ENCODE data around the gene RAC3. TPM values are rescaled to one million over a fixed set of nuclear protein-coding genes. Genes with fewer than 3 reads are reported as not detected.

Gene RAC3
- total RNA-seq, 1 donor from 2014 or later, result 42.1 TPM

DNA sequence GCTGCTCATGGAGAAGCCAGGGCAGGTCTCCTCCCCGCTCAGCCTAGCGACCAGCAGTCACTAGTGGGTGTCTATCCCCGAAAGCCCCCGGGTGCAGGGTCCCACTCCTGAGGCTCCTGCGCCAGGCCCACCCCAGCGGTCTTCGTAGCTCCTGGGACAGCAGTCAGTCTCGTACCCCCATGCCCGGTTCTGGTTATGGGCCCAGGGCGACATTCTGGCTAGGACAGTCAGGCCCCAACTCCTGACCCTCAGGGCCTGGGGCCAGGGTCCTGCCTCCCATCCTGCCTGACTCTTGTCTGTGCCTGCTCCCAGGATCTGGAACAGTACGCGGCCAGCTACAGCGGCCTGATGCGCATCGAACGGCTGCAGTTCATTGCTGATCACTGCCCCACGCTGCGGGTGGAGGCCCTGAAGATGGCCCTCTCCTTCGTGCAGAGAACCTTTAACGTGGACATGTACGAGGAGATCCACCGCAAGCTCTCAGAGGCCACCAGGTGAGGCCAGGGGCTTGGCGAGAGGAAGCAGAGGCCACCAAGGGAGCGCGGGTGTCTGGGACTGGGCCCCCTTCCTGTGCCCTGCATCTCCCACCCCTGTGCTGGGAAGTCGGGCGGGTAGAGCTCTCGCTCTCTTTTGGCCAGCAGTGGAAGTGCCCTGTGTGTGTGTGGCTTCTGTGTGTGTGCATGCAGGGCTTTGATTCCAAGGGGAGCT lies 22.2 kb downstream of the RAC3 start:
- no peak for DNase-seq (ENCODE audit: extremely low read depth, low read depth, low spot score)

DNA sequence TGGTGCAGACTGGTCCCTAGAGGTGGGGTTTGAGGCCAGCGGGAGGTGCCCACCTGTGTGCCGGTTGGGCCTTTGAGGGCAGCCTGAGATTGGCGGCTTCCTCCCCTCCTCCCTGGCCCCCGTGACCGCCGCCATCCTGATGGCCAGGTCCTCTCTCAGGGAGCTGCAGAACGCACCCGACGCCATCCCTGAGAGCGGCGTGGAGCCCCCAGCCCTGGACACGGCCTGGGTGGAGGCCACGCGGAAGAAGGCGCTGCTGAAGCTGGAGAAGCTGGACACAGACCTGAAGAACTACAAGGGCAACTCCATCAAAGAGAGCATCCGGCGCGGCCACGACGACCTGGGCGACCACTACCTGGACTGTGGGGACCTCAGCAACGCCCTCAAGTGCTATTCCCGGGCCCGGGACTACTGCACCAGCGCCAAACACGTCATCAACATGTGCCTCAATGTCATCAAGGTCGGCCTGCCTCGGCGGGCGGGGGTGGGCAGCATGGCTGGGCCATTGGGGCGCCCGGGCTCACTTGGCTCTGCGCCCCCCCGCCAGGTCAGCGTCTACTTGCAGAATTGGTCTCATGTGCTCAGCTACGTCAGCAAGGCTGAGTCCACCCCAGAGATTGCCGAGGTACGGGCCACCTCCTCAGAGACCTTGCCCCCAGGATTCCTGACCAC lies 23.0 kb downstream of the RAC3 start:
- no peak for DNase-seq (ENCODE audit: extremely low read depth, low read depth, low spot score)

DNA sequence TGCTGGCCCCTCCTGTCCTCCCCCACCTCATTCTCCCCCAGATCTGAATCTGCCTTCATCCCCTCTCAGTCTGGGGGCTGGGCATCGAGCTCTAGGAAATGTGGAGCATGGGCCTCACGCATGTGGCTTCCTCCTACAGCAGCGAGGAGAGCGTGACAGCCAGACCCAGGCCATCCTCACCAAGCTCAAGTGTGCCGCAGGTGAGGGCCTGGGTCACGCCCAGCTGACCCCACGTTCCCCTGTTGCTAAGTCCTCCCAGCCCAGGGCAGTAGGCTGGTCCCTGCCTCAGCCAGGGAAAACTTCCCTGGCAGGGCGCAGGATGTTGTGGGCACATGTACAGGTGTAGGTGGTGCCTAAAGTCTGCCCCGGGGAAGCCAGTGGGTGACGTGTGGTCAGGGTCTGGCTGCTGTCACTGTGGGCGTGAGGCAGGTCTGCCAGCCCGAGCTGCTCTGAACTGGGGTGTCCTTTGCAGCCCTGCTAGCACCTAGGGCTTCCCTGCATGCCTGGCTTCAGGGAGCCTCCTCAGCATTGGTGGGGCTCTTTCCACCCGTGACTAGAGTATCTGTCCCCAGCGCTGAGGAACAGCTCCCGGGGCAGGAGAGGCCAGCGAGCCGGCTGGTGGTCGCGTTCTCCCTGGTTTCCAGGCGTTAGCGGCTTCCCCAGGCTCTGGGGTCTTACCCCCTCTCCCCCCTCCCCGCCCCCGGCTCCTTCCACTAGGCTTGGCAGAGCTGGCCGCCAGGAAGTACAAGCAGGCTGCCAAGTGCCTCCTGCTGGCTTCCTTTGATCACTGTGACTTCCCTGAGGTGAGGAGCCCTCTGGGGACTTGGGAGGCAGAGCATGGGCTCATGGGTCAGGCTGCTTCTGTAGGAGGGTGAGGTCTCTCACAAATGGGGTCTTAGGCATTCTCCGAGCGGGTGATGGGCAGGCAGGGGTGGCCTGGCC lies 23.8 kb downstream of the RAC3 start:
- DNase-seq (ENCODE audit: extremely low read depth, low read depth, low spot score), result no peak

DNA sequence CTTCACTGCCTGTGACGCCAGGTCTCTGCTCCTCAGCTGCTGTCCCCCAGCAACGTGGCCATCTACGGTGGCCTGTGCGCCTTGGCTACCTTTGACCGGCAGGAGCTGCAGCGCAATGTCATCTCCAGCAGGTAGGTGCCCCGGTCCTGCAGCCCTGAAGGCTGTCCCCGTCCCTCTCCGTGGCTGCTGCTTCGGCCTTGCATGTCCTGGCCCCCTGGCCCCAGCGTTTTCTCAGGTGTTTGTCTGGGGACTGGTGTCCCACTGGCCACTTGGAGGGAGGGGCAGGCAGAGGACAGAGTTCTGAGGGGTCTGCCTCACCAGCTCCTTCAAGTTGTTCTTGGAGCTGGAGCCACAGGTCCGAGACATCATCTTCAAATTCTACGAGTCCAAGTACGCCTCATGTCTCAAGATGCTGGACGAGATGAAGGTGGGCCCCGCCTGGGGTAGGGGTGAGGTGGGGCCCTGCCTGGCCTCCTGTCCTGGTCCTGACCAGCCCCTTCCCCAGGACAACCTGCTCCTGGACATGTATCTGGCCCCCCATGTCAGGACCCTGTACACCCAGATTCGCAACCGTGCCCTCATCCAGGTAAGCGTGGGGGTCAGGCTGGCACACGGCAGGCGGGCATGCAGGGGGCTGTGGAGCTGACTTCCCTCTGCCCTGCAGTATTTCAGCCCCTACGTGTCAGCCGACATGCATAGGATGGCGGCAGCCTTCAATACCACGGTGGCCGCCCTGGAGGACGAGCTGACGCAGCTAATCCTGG lies 24.7 kb downstream of the RAC3 start:
- no peak for DNase-seq (ENCODE audit: extremely low read depth, low read depth, low spot score)

DNA sequence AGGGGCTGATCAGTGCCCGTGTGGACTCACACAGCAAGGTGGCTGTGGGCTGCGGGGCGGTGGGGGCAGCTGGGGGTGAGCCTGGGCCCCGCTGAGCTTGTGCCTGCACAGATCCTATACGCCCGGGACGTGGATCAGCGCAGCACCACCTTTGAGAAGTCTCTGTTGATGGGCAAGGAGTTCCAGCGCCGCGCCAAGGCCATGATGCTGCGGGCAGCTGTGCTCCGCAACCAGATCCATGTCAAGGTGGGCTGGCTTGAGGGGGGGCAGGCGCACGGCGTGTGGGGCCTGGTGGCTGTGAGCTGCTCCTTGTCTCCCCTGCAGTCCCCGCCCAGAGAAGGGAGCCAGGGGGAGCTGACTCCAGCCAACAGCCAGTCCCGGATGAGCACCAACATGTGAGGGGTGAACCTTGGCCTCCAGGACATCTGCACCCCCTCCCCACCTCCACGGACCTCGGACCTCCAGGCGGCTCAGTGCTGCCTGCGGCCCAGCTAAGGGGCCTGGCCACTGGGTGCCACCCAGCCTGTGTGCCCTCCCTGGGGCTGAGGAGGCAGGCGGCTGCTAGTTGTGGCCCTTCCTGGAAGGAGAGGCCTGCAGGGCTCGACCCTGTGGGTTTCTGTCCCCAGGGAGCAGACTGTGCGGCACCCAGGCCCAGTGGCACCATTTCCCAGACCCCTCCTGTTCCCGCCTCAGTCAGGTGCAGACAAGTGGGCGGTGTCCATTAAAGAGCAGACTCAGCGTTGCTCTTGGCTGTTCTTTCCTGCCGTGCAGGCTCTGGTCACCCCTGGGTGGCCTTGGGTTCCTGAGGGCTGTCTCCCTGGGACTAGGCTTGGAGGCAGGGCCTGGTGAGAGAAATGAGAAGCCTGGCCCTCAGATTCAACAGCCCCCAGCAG lies 25.5 kb downstream of the RAC3 start:
- DNase-seq (ENCODE audit: extremely low read depth, low read depth, low spot score), result no peak

DNA sequence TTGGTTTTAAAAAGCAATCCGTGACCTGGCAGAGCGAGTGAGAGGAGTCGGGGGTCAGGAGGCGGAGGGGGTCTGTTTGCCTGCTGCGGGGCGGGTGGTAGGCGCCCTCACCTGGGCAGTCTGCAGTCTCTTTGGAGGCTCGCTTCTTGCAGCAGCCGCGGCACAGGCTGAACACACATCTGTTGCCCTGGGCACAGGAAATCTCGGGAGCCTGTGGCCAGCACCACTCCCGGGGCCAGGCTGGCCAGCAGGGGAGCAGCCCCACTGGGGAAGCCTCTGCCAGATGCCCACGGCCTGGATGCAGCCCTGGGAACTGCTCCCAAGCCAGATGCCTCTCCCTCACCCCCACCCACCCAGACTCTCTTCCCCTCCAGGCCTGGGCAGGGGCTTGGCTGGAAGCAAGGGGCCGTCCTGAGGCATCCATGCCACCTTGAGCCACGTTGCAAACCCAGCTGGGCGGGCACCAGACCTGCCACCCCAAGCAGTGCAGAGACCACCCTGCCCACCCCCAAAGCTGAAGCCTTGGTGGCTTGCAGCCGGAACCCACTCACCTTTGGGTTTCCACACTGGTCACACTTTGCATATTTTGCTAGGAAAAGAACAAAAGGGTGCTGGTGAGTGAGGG lies 26.9 kb downstream of the RAC3 start:
- DNase-seq (ENCODE audit: extremely low read depth, low read depth, low spot score), result no peak

DNA sequence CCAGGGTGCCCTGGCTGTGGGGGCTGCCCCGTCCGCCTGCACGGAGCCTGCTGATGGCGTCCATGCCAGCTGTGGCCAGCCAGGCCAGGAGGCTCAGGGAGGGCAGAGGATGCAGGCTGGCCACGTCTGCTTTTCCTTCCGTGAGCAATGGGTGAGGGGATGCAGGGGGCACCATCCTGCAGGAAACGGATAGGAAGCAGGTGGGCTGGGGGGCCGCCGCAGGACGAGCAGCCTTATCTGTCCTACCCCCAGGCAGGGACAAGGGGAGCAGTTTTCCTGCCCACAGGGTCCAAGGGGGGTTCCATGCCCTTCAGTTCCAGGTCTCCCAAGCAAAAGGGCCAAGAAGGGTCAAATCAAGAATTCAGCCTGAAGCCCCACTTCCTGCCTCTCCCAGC lies 27.4 kb downstream of the RAC3 start:
- DNase-seq (ENCODE audit: extremely low read depth, low read depth, low spot score), result no peak

DNA sequence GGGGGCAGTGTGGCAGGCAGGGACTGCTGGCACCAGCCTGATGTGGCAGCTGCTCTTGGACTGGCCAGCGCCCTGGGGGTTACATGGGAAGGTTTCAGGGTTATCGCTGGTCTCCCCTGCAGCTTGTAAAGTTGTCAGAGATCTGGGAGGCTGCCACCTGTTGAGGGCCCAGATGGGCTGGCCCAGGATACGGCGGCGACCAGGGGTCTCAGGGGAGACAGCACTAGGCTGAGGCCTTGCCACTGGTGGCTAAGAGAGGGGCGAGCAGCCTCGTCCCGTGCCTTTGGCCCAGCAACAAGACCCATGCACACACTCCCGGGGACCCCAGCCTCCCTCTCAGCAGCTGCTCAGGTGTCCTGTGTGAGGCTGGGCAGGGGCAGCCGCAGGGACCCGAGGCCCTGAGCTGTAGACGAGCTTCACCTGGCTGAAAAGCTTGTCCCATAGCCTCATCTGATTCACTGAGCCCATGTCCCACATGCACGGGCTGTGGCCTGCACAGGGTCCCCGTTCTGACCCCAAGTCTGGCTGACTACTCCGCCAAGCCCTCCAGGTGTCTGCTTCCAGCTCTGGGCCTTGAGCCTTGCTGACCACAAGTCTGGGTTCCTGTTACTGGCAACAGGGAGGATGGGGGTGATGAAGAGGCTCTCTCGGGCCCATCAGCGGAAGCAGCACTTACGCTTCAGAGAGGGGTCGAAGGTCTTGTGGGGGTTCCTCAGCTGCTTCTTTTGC lies 28.0 kb downstream of the RAC3 start:
- DNase-seq (ENCODE audit: extremely low read depth, low read depth, low spot score), result no peak

DNA sequence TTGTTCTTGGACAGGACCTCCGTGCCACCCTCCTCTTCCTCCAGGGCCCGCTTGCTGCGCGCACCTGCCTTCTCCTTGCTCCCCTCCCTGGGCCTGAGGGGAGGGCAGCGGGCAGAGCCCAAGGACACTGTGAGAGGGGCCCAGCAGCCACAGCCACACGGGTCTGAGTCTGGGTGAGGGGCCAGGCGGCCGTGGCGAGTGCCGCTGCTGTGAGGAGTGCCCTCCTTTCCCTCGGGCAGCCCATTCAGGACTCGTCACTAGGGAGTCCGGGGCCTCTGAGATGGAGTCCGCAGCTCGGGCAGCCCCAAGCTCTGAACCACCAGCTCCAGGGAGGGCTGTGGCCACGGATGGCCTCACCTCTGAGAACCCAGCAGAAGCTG lies 28.5 kb downstream of the RAC3 start:
- no peak for DNase-seq (ENCODE audit: extremely low read depth, low read depth, low spot score)

DNA sequence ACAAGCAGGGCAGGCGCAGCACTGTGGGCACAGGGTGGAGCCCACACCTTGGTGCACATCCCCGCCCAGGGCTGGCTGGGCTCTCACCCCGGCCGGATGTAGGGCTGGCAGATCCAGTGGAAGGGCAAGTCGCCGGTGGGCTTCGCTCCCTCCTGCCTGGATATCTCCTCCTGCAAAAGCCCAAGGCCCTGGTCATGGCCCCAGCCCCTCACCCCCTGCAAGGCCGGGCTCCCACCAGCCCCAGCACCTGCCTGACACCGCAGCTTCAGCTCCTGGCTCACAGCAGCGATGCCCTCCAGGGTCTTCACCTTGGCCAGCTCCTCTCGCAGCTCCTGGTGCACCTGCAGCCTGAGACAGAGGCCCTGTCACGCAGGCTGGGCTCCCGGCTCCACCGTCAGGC lies 29.1 kb downstream of the RAC3 start:
- DNase-seq (ENCODE audit: extremely low read depth, low read depth, low spot score), result no peak

DNA sequence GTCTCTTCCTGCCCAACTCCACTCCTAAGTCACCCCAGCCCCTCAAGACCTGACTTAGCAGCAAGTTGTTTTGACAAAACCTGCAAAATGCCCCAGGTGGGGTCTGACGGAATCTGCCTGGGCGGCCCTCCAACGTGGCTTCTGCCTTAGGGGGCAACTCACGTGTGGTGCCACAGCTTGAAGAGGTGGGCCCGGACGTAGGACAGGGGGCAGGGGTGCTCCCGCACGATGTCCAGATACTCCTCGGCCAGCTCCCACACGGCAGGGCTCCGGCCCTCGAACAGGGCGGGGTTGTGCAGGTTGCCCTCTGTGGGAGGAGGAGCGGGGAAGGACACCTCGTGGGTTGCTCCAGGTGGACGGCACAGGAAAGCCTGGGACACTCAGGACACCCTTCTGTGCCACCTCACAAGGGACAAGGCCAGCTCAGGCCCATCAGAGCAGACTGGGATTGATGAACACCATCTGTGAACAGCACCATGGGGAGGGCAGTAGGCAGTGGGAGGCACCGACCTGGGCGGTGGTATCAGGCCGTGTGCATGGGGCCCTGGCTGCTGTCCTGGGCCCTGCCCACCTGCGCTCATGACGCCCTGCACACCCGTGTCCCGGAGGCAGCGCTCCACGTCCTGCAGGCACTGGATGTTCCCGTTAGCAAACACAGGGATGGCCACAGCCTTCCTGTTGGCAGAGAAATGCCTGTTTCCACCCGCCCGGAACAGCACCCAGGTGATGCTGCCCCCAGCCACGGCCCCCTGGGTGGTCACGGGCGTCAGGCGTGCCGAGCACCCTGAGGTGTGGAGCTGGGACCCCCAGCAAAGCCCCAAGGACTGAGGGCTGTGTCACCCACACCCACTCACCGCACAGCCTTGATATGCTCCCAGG lies 29.8 kb downstream of the RAC3 start:
- no peak for DNase-seq (ENCODE audit: extremely low read depth, low read depth, low spot score)

DNA sequence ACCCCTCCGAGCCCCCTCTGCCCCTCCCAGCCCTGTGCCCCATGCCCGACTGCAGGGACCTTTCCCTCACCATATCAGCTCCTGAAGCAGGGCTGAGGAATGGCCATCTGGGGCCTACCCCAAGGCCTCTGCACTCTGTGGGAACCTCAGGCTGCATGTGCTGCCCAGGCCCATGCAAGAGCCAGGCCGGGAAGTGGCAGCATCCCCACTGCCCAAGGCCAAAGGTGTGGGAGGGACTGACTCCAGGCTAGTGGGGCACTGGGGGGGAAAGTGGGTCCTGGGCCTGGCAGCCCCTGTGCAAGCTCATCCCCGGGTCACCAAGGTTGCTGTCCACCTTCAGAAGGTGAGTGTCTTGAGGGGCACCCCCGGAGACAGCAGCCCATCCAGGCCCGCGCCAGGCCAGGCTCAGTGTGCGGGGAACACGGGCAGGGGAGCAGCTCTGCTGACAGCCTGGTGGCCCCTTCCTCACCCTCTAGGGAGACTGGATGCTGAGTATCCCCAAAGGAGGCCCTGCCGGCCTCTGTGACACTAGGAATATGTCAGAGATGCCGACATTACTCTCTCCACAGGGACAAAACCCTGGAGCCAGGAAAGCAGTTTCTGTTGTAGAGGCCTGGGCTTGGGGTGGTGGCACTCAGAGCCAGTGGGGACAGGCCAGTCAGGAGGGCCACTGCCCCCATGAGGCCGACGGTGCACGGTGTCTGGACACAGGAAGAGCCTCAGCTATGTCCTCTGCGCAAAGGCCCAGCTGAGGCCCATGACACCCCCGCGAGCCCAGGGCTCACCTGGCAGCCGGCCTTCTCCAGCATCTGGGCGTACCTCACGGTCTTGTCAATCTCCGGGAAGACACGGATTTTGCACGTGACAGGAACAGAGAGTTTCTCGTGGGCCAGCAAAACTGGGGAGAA lies 30.9 kb downstream of the RAC3 start:
- no peak for DNase-seq (ENCODE audit: extremely low read depth, low read depth, low spot score)

DNA sequence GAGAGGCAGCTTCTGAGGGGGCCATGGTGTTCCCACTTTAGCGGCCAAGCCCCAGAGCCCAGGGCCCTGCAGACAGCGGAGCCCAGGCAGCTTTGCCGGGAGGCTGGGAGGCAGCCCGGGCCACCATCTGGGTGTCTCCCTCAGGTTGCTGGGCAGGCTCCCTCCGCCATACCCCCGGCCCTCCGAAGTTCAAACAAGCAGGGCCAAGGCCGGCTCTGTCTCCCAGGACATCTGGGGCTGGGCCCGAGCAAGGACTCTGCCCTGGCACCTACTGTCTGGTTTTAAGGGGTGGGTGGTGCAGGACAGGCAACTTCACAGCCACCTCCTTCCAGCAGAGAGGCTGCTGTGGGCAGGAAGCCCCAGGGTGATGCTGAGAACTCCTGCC lies 31.5 kb downstream of the RAC3 start:
- DNase-seq (ENCODE audit: extremely low read depth, low read depth, low spot score), result no peak

DNA sequence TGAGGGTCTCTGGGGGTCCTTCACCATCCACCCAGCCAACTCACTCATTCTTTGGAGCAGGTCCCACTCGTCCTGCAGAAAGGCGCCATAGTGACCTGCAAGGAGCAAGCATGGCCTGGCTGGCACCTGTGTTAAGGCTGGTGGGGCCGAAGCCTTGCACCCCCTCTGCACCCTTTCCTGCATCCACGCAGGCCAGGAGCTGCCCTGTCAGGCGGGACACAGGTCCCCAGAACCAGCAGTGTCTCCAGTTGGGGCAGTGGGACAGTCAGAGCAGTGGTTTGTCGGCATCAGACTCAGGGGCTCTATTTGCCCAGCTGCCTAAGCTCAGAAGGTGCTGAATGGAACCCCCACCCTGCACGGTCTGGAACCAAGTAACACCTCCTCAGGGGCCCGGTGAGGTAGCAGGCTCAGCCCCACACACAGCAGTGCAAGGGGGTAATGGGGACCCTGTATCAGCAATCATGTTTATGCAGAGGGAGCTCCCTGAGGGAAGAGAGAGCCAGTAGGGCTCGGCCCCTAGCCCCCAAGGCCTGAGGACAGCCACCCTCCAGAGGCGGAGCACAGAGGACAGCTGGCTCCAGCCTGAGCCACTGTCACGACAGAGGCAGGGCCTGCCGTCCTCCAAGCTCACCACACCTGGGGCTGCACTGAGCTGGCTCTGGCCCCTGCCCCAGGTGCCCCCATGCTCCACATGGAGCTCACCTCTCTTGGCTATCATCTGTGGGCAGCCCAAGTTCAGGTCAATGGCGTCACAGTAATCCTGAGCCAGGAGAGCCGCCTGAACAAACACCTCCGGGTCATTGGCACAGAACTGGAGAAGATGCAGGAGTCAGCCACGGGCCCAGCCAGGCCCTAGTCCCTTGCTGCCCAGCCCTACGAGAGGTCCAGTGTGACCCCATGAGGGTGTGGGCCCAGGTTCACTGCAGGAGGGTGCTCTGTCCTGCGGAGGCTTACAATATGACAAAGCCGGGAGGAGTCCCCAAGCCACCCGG lies 32.2 kb downstream of the RAC3 start:
- no peak for DNase-seq (ENCODE audit: extremely low read depth, low read depth, low spot score)

DNA sequence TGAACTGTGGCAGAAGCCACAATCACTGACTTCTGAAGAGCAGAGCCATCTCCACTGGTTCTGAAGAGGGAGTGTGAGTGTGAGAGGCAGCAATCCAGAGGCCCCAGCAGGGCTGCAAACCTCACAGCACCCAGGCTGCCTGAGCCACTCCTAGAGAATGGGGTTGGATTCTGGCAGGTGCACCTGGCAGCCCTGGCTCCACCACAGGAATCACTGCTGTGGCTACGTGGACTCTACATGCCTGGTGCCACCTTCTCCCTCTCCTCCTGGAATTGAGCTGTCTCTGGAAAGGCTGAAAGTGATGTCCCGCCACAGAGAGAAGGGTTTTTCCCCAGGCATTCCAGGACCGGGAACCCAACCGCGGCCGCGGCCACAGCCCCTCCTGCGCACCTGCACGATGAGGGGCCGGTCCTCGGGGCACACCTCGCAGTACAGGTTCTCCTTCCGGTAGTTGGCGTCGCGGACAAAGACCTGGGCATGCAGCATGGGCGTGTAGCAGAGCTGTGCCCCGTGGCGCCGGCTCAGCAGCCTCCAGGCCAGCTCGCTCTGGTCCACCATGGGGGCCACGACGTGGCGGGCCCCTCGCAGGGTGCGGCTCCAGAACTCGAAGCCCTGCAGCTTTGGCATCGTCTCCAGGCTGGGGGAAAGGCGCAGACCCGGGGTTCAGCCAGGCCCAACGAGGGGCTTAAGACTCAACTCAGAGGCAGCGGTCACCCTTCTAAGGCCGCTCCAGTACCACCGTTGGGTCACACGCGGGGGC lies 33.1 kb downstream of the RAC3 start:
- DNase-seq (ENCODE audit: extremely low read depth, low read depth, low spot score), result no peak
